Loucy (cell line): ENCODE measurements around the gene NAT9.

ENCODE experiments used
- H2AFZ ChIP-seq: fragments of 200-600 bp; sonication (generic); 2 replicates; pipeline ENCODE4 v1.6.0; 2016; ENCODE audit warnings: antibody characterized with exemption, mild to moderate bottlenecking, low read length, moderate library complexity
- H3F3A ChIP-seq: fragments of 200-600 bp; 2 replicates; pipeline ENCODE4 v1.6.0; 2016; ENCODE audit warnings: antibody characterized with exemption, low read depth, mild to moderate bottlenecking
- H3K27me3 ChIP-seq: fragments of 200-600 bp; sonication (generic); 2 replicates; pipeline ENCODE4 v1.6.1; 2014; ENCODE audit warnings: low read length, mild to moderate bottlenecking; ENCODE audit not compliant: insufficient read depth, poor library complexity, severe bottlenecking
- H3K36me3 ChIP-seq: fragments of 200-600 bp; sonication (generic); 2 replicates; pipeline ENCODE4 v1.6.1; 2016; ENCODE audit warnings: low read length; ENCODE audit not compliant: insufficient read depth
- H3K4me1 ChIP-seq: fragments of 200-600 bp; sonication (generic); 2 replicates; pipeline ENCODE4 v1.5.1; 2014; ENCODE audit warnings: low read length, mild to moderate bottlenecking; ENCODE audit not compliant: insufficient read depth, poor library complexity, severe bottlenecking
- H3K4me2 ChIP-seq: fragments of 200-600 bp; sonication (generic); 2 replicates; pipeline ENCODE4 v1.6.0; 2014; ENCODE audit warnings: antibody characterized with exemption, low read length, low read depth, mild to moderate bottlenecking; ENCODE audit not compliant: poor library complexity, severe bottlenecking
- H3K4me3 ChIP-seq: fragments of 200-600 bp; sonication (generic); 2 replicates; pipeline ENCODE4 v1.5.1; 2014; ENCODE audit warnings: low read length, mild to moderate bottlenecking, mixed read lengths; ENCODE audit not compliant: poor library complexity, severe bottlenecking
- H3K79me2 ChIP-seq: fragments of 200-600 bp; sonication (generic); 2 replicates; pipeline ENCODE4 v1.6.1; 2014; ENCODE audit warnings: low read length; ENCODE audit not compliant: insufficient read depth
- H3K9ac ChIP-seq: fragments of 200-600 bp; sonication (generic); 2 replicates; pipeline ENCODE4 v1.6.0; 2014; ENCODE audit warnings: mild to moderate bottlenecking, low read depth, low read length, moderate library complexity; ENCODE audit not compliant: poor library complexity, severe bottlenecking
- H3K9me2 ChIP-seq: fragments of 200-600 bp; sonication (generic); replicated peaks from 2 replicates; pipeline ENCODE4 v1.6.1; 2016; ENCODE audit warnings: low read depth, low read length, mixed read lengths
- H3K9me3 ChIP-seq: fragments of 200-600 bp; sonication (generic); 2 replicates; pipeline ENCODE4 v1.6.1; 2014; ENCODE audit warnings: mild to moderate bottlenecking, antibody characterized with exemption, low read length, low read depth; ENCODE audit not compliant: insufficient read depth
- H4K20me1 ChIP-seq: fragments of 200-600 bp; sonication (generic); 2 replicates; pipeline ENCODE4 v1.6.0; 2014; ENCODE audit warnings: antibody characterized with exemption, low read length, mild to moderate bottlenecking; ENCODE audit not compliant: insufficient read depth, poor library complexity, severe bottlenecking
- CTCF ChIP-seq: fragments of 200-600 bp; sonication (generic); conservative IDR thresholded peaks from 2 replicates; pipeline ENCODE4 v1.5.1; 2014; ENCODE audit warnings: mild to moderate bottlenecking, antibody characterized with exemption, low read length
- EZH2phosphoT487 ChIP-seq: fragments of 200-600 bp; IDR thresholded peaks from 2 replicates; pipeline ENCODE4 v1.6.1; 2018; ENCODE audit warnings: antibody characterized with exemption, mild to moderate bottlenecking, moderate library complexity, borderline replicate concordance

Gene NAT9

DNA sequence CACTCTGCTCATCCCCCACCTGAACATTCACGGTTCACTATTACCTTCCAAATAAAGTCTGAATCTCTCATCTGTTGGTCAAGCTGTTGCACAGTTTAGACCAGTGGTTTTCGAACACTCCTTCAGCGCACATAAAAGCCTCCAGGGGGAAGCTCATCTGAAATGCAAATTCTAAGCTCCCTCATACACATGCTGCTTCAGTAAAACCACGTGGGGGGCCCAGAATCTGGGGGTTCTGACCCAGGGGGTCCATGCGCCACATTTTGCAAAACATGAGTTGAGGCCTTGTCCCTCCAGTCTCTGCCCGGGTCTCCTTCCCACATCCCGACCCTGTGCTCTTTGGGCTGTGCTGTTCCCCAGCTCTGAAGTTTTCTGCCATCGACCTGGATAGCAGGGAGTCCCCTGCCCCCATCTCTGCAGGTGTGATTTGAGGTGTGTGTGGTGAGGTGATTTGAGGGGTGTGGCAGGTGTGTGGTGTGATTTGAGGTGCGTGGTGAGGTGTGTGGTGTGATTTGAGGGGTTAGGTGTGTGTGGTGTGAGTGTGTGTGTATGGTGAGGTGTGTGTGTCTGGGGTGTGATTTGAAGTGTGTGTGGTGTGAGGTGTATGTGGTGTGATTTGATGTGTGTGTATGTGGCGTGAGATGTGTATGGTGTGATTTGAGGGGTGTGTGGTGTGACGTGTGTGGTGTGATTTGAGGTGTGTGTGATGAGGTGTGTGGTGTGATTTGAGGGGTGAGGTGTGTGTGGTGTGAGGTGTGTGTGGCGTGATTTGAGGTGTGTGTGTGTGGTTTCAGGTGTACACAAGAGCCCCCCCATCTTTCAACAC, 43.9 kb downstream of the NAT9 start:
- Histone ChIP-seq H3K9ac (no peak overlapping the region), H3K9me2 (no peaks in the 10 kb centered on the region), H3F3A (no peaks in the 10 kb centered on the region), H3K4me1 (peaks cover 51% of the 10 kb centered on the region), H4K20me1 (no peaks in the 10 kb centered on the region), H3K4me2 (no peak overlapping the region), H3K27me3 (no peaks in the 10 kb centered on the region), H3K36me3 (no peaks in the 10 kb centered on the region), H3K79me2 (peaks cover 2% of the 10 kb centered on the region; the same call in 1 of the 2 replicates), H3K4me3 (no peak overlapping the region), H2AFZ (no peak overlapping the region), H3K9me3 (no peaks in the 10 kb centered on the region)
- TF ChIP-seq EZH2phosphoT487 (no peak), CTCF (no peak)

DNA sequence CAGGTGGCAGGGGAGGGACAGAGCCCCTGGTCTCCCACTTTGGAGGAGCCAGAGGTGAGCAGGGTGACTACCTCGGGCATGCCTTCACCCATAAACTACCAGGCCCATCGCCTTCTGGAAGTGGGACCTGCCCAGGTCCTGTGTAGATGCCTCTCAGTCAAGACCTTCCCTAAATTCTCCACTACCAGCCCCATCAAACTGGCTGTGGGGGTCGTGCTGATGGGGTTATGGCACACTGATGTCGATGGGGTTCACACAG, 44.9 kb downstream of the NAT9 start:
- Histone ChIP-seq H4K20me1 (no peaks in the 10 kb centered on the region), H3K79me2 (no peaks in the 10 kb centered on the region), H3K4me1 (peaks cover 51% of the 10 kb centered on the region), H2AFZ (no peak overlapping the region), H3K4me2 (peak overlapping the region; percentile 70), H3F3A (no peaks in the 10 kb centered on the region), H3K4me3 (peak overlapping the region; percentile 42), H3K36me3 (no peaks in the 10 kb centered on the region), H3K27me3 (no peaks in the 10 kb centered on the region), H3K9me2 (no peaks in the 10 kb centered on the region), H3K9me3 (no peaks in the 10 kb centered on the region), H3K9ac (peak overlapping the region; percentile 47)
- TF ChIP-seq EZH2phosphoT487 = no peak
- no peak for TF ChIP-seq CTCF

- Histone ChIP-seq H3K9me2 (no peaks in the 10 kb centered on the region), H3K4me1 (peaks cover 47% of the 10 kb centered on the region), H3K4me3 (peak overlapping the region; percentile 42), H3K4me2 (peak overlapping the region; percentile 70), H3F3A (no peaks in the 10 kb centered on the region), H4K20me1 (no peaks in the 10 kb centered on the region), H3K9me3 (no peaks in the 10 kb centered on the region), H3K27me3 (no peaks in the 10 kb centered on the region), H2AFZ (no peak overlapping the region), H3K79me2 (no peaks in the 10 kb centered on the region), H3K36me3 (no peaks in the 10 kb centered on the region), H3K9ac (peak overlapping the region; percentile 47)
- no peak for TF ChIP-seq EZH2phosphoT487
- no peak for TF ChIP-seq CTCF
Observed at GRCh38 chr17:74730491-74731346, 45.4 kb downstream of the NAT9 start.
